Gastrocnemius medialis (tissue), 4 donors: ENCODE data around the gene IFITM5.

Source experiments
- CTCF ChIP-seq, 5 experiments: fragments of 450-650 bp in 3 of 5; fragments of 200-600 bp in 2 of 5; sonication (generic) in 2 of 5; IDR thresholded peaks in 4 of 5; conservative IDR thresholded peaks in 1 of 5; 1 replicate in 4 of 5; 2 replicates in 1 of 5; pipeline ENCODE4 v1.5.1; 2016 to 2019; ENCODE audit warnings: antibody characterized with exemption in 5 of 5, mild to moderate bottlenecking in 3 of 5, moderate library complexity in 3 of 5
- POLR2A ChIP-seq, 2 donors: fragments of 450-650 bp; IDR thresholded peaks; one replicate each; pipeline ENCODE4 v1.6.1; 2017; ENCODE audit warnings: antibody characterized with exemption in 2 of 2, mild to moderate bottlenecking in 2 of 2, moderate library complexity in 2 of 2

DNA sequence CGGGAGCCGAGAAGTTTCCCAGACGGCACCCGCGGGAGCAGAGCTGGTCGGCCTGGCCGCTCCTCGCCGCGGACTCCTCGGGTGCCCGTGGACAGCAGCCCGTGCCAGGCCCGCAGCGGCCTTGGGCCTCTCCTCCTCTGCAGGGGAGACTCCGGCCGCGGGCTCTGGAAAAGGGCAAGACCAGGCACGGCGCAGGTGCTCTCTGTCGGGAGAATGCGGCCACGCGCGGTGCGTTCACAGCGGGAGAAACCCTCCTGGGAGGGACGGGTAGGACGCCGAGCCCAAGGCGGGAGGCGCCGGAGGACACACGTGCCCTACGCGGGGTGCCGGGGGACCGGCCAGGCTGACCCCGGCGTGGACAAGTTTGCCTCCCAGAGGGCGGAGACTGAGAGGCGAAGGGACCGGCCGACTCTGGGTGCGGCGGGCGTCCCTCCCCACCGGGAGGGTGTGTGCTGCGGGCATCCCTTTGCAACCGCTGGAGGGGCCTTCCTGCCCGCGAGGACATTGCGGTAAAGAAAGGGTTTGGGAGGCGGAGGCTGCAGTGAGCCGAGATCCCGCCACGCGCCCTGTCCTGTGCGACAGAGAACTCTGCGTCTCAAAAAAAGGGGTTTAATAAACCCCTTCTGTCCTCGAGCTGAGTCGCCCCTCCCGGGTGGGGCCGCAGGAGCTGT, 16.8 kb upstream of the IFITM5 start:
- TF ChIP-seq CTCF (IDR thresholded peaks at IDR 0.05 in 4 of 5, conservative IDR thresholded peaks at IDR 0.05 in 1 of 5) (no peak), POLR2A (IDR thresholded peaks at IDR 0.05) (no peak)
